Measurements from ENCODE around the gene ADAM10. TPM values are rescaled to one million over a fixed set of nuclear protein-coding genes. Genes with fewer than 3 reads are reported as not detected.

Gene ADAM10
- total and polyA plus RNA-seq, 2 of the 8 experiments (the other 6 are each of a cell fraction or from before 2014, with no cell fraction given), result 46.5 to 163 TPM

- Histone ChIP-seq H4K8ac (ENCODE audit: extremely low read depth, insufficient read depth, low read length) (no peak overlapping the region), H3K18ac (ENCODE audit: extremely low read depth, low read length) (no peak overlapping the region), H2BK120ac (replicated peaks; ENCODE audit: low read depth, low read length) (no peak overlapping the region), H3K79me1 (ENCODE audit: low read depth, low read length) (no peaks in the 10 kb centered on the region), H3K9ac (replicated peaks in 1 of 4; ENCODE audit: extremely low read depth in 1 of 4, low read depth in 3 of 4, low read length in 3 of 4) (no peak overlapping the region), H3K4me3 (ENCODE audit: extremely low read depth in 1 of 4, insufficient read depth in 2 of 4, low read depth in 3 of 4, low read length in 4 of 4) (no peak overlapping the region), H3K27ac (ENCODE audit: low read depth, low read length) (no peak overlapping the region), H3K9me3 (ENCODE audit: insufficient read depth in 2 of 2, low read depth in 1 of 2, low read length in 1 of 2) (no peaks in the 10 kb centered on the region), H3K4ac (replicated peaks; ENCODE audit: insufficient read length, low read depth, low read length) (no peak overlapping the region), H3K56ac (replicated peaks; ENCODE audit: insufficient read length, low read depth, low read length) (no peak overlapping the region), H4K5ac (ENCODE audit: insufficient read length, low read depth, low read length) (no peak overlapping the region), H4K20me1 (replicated peaks in 1 of 2; ENCODE audit: control insufficient read depth in 1 of 2, insufficient read depth in 2 of 2, low read length in 2 of 2) (no peaks in the 10 kb centered on the region), H3K27me3 (replicated peaks in 1 of 4; ENCODE audit: control insufficient read depth in 3 of 4, extremely low read depth in 1 of 4, insufficient read depth in 3 of 4, low read length in 3 of 4) (no peaks in the 10 kb centered on the region), H2BK5ac (ENCODE audit: low read depth, low read length) (no peak overlapping the region), H3K23me2 (ENCODE audit: low read depth, low read length) (no peaks in the 10 kb centered on the region), H3K4me2 (ENCODE audit: insufficient read depth in 1 of 2, low read depth in 2 of 2, low read length in 2 of 2) (no peak overlapping the region), H2BK12ac (ENCODE audit: low read depth, low read length) (no peak overlapping the region), H2AFZ (ENCODE audit: low read length) (no peak overlapping the region), H3K79me2 (ENCODE audit: control insufficient read depth in 1 of 2, insufficient read depth in 2 of 2, low read length in 2 of 2) (no peaks in the 10 kb centered on the region), H2AK5ac (ENCODE audit: low read depth, low read length) (no peak overlapping the region), H3K4me1 (replicated peaks in 1 of 4; ENCODE audit: control insufficient read depth in 3 of 4, insufficient read depth in 4 of 4, low read length in 3 of 4) (no peaks in the 10 kb centered on the region), H4K91ac (replicated peaks; ENCODE audit: insufficient read length, low read length) (no peak overlapping the region), H2BK20ac (ENCODE audit: low read length) (no peak overlapping the region), H3K36me3 (ENCODE audit: control insufficient read depth in 2 of 4, insufficient read depth in 4 of 4, low read length in 3 of 4) (no peaks in the 10 kb centered on the region), H3K23ac (ENCODE audit: insufficient read length) (no peak overlapping the region), H2BK15ac (ENCODE audit: low read length) (no peak overlapping the region; the same call in 1 of the 2 replicates), H3K14ac (ENCODE audit: insufficient read length) (no peak overlapping the region)
- ChIA-PET CTCF (ENCODE audit: partially characterized antibody) (no interaction called here), POLR2A (ENCODE audit: partially characterized antibody) (no interaction called here)
- FAIRE-seq, result no peak
- no peak for DNase-seq (ENCODE audit: low read depth in 1 of 2, low spot score in 2 of 2)
- WGBS, 2 experiments (ENCODE audit: extremely low coverage in 1 of 2, insufficient coverage in 1 of 2, insufficient read length in 1 of 2, insufficient replicate concordance in 2 of 2, low coverage in 1 of 2, low lambda C conversion rate in 2 of 2, missing lambda C conversion rate in 1 of 2), result 86% methylated on average over 6 of the region's 6 CpGs; no CpG with 5 or more reads in 1 of the 2 experiments
- TF ChIP-seq ATF2 (IDR thresholded peaks at IDR 0.05; ENCODE audit: low read length) (no peak), TBP (IDR thresholded peaks at IDR 0.05; ENCODE audit: low read depth, low read length) (no peak), ZNF274 (IDR thresholded peaks at IDR 0.05; ENCODE audit: borderline replicate concordance, extremely low read depth, low read length) (no peak), CTBP2 (IDR thresholded peaks at IDR 0.05; ENCODE audit: borderline replicate concordance, insufficient read depth, insufficient read length, low read length) (no peak), EP300 (IDR thresholded peaks at IDR 0.05; ENCODE audit: borderline replicate concordance in 1 of 2, low read depth in 2 of 2, low read length in 2 of 2) (no peak), USF2 (IDR thresholded peaks at IDR 0.05; ENCODE audit: low read length) (no peak), SIX5 (IDR thresholded peaks at IDR 0.05; ENCODE audit: low read depth, low read length) (no peak), SIRT6 (IDR thresholded peaks at IDR 0.05; ENCODE audit: low read length) (no peak), CREB1 (IDR thresholded peaks at IDR 0.05) (no peak), SUZ12 (IDR thresholded peaks at IDR 0.05; ENCODE audit: low read length) (no peak)
These were observed 178.0 kb downstream of the ADAM10 start for GRCh38 chr15:58571491-58571890.

Measured in H1 (cell line).